Bone marrow (tissue), 2 donors: ENCODE results near the gene MYO1F.
"Not testable (repeated sequence)": the region's sequence is repeated elsewhere in the genome, so short reads cannot be mapped to it uniquely, and the experiment has no call there.

Experiments used
- DNase-seq, 2 donors: peaks; one replicate each; lab custom pipeline; 2025; lab: John Stamatoyannopoulos, UW

MYO1F gene

GRCh38 chr19:8564866-8565265, 12.4 kb downstream of the MYO1F start:
- not testable (repeated sequence) for DNase-seq

- no peak for DNase-seq
Observed at GRCh38 chr19:8561075-8561764, 16.0 kb downstream of the MYO1F start.

- DNase-seq, result no peak
Observed at GRCh38 chr19:8558325-8558724, 18.9 kb downstream of the MYO1F start.

- DNase-seq, result no peak
Observed at GRCh38 chr19:8557642-8558238, 19.5 kb downstream of the MYO1F start.

- not testable (repeated sequence) for DNase-seq
Observed at GRCh38 chr19:8553729-8554128, 23.5 kb downstream of the MYO1F start.

GRCh38 chr19:8552810-8553209, 24.4 kb downstream of the MYO1F start:
- no peak for DNase-seq

GRCh38 chr19:8550070-8550469, 27.2 kb downstream of the MYO1F start:
- no peak for DNase-seq

GRCh38 chr19:8545743-8546142, 31.5 kb downstream of the MYO1F start:
- no peak for DNase-seq

- no peak for DNase-seq
Observed at GRCh38 chr19:8544168-8544567, 33.1 kb downstream of the MYO1F start.

- no peak for DNase-seq
Observed at GRCh38 chr19:8539621-8540149, 37.6 kb downstream of the MYO1F start.

- DNase-seq, result no peak
Observed at GRCh38 chr19:8537099-8537498, 40.1 kb downstream of the MYO1F start.

GRCh38 chr19:8536282-8536681, 41.0 kb downstream of the MYO1F start:
- DNase-seq, result no peak

- no peak for DNase-seq
Observed at GRCh38 chr19:8532225-8532624, 45.0 kb downstream of the MYO1F start.

- DNase-seq, result no peak
Observed at GRCh38 chr19:8531470-8531869, 45.8 kb downstream of the MYO1F start.

- DNase-seq, result no peak
Observed at GRCh38 chr19:8530061-8530679, 47.1 kb downstream of the MYO1F start.

GRCh38 chr19:8529369-8530006, 47.8 kb downstream of the MYO1F start:
- DNase-seq, result no peak

GRCh38 chr19:8528500-8528899, 48.7 kb downstream of the MYO1F start:
- DNase-seq, result no peak

GRCh38 chr19:8526345-8527091, 50.7 kb downstream of the MYO1F start:
- DNase-seq, result no peak

GRCh38 chr19:8525401-8525684, 51.9 kb downstream of the MYO1F start:
- DNase-seq, result no peak

- DNase-seq, result no peak
Observed at GRCh38 chr19:8519388-8519787, 57.9 kb downstream of the MYO1F start.

- no peak for DNase-seq
Observed at GRCh38 chr19:8518536-8518935, 58.7 kb downstream of the MYO1F start.
